A673 (cell line): Measurements from ENCODE around the gene MYLK. TPM values are rescaled to one million over a fixed set of nuclear protein-coding genes. Genes with fewer than 3 reads are reported as not detected.

Experiments
- BruUV-seq: library from RNA; stranded (reverse); fragments of 400-500 nt; replicated peaks from 2 replicates; lab custom pipeline; 2021; lab: Mats Ljungman, UMichigan
- CTCF ChIA-PET: fragments of 300-600 bp; sonication (Branson Sonifier 250); formaldehyde crosslinking; loops from one replicate; lab custom pipeline; 2022; ENCODE audit warnings: antibody characterized with exemption; lab: Charles Lee
- POLR2A ChIA-PET: fragments of 300-600 bp; sonication (Branson Sonifier 250); formaldehyde crosslinking; loops from one replicate; lab custom pipeline; 2022; ENCODE audit warnings: antibody characterized with exemption; ENCODE audit not compliant: low non-redundant PET; lab: Charles Lee
- DNase-seq: peaks from one replicate; pipeline ENCODE4 v3.0.0-alpha.2; 2015; ENCODE audit warnings: low spot score
- H3K27ac ChIP-seq: fragments of 200-600 bp; sonication (generic); 2 replicates; pipeline ENCODE4 v1.5.1; 2016; ENCODE audit warnings: mixed run types, low read depth, mild to moderate bottlenecking, mixed read lengths, antibody characterized with exemption, low read length; ENCODE audit not compliant: poor library complexity, severe bottlenecking
- H3K27me3 ChIP-seq: fragments of 200-600 bp; sonication (generic); replicated peaks from 2 replicates; pipeline ENCODE4 v1.6.1; 2017; ENCODE audit warnings: mixed run types, low read depth, mild to moderate bottlenecking, mixed read lengths, antibody characterized with exemption, low read length; ENCODE audit not compliant: insufficient read depth, poor library complexity
- H3K36me3 ChIP-seq: fragments of 200-600 bp; sonication (generic); 2 replicates; pipeline ENCODE4 v1.6.1; 2016; ENCODE audit warnings: mixed run types, mild to moderate bottlenecking, mixed read lengths, antibody characterized with exemption, low read length; ENCODE audit not compliant: insufficient read depth, poor library complexity, severe bottlenecking
- H3K4me1 ChIP-seq: fragments of 200-600 bp; sonication (generic); 2 replicates; pipeline ENCODE4 v1.6.1; 2017; ENCODE audit warnings: mixed run types, mild to moderate bottlenecking, mixed read lengths, antibody characterized with exemption, low read length; ENCODE audit not compliant: insufficient read depth, poor library complexity, severe bottlenecking
- H3K4me3 ChIP-seq: fragments of 200-600 bp; sonication (generic); 2 replicates; pipeline ENCODE4 v1.5.1; 2016; ENCODE audit warnings: low read depth, mixed run types, mild to moderate bottlenecking, mixed read lengths, low read length; ENCODE audit not compliant: poor library complexity, severe bottlenecking
- H3K9me3 ChIP-seq: fragments of 200-600 bp; sonication (generic); 2 replicates; pipeline ENCODE4 v1.6.1; 2016; ENCODE audit warnings: mixed run types, low read depth, mild to moderate bottlenecking, mixed read lengths, antibody characterized with exemption, low read length; ENCODE audit not compliant: poor library complexity, severe bottlenecking
- EZH2 ChIP-seq: fragments of 200-600 bp; sonication (generic); IDR thresholded peaks from 2 replicates; pipeline ENCODE4 v1.6.1; 2017; ENCODE audit warnings: borderline replicate concordance, low read depth, mild to moderate bottlenecking, mixed read lengths, antibody characterized with exemption, low read length; ENCODE audit not compliant: poor library complexity, severe bottlenecking
- intact Hi-C: fragments of 100-400 bp; cut with micrococcal nuclease; formaldehyde crosslinking; loops from one replicate; pipeline ENCODE4 v1.10.0; 2022; ENCODE audit not compliant: unreplicated experiment
- total RNA-seq: library from RNA; stranded (reverse); gene quantifications from 2 replicates; pipeline ENCODE4 v1.2.3, GENCODE V29; 2021
- TF ChIP-seq, protein P1 (sequence below): fragments of 300-800, 200-600 bp; sonication (generic); conservative IDR thresholded peaks from 2 replicates; pipeline ENCODE4 v1.5.1; 2017; ENCODE audit warnings: low read depth, mild to moderate bottlenecking, antibody characterized with exemption, low read length, moderate library complexity, mixed read lengths

MYLK gene
- total RNA-seq, 1 experiment from 2014 or later, result 3.9 TPM

DNA sequence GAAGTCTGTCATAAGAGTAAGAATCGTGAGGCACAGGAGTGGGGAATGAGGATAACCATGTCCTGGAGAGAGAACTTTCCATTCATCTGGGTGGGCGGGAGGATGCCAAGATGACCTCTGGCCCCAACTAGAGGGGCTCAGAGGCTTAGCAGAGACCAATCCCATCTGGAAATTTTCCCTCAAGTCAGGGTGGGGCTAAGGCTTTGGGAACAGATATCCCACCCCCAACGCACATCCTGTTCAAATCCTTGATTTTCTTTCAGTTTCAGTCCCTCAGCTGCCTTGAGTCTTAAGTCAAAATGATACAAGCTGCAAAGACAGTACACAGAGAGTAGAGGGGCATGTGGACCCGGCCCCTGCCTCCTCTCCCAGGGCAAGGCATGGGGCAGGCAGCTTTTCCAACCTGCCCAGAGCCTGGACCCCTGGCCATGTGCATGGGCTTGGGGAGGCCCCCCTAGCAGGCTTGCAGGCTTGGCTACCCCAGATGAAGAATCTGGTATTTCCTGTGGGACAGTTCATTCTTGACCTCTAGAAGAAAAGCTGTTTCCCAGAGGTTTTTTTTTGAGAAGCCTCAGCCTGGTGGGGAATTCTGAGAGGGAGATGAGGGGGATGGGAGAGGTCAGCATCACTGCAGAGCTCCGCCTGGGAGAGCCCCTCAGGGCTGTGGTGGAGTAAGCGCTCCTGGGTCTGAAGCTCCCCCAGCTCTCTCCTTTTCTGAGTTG, 189.6 kb downstream of the MYLK start:
- DNase-seq, result no peak
- intact Hi-C loops, result no loop called here
- TF ChIP-seq, protein P1, sequence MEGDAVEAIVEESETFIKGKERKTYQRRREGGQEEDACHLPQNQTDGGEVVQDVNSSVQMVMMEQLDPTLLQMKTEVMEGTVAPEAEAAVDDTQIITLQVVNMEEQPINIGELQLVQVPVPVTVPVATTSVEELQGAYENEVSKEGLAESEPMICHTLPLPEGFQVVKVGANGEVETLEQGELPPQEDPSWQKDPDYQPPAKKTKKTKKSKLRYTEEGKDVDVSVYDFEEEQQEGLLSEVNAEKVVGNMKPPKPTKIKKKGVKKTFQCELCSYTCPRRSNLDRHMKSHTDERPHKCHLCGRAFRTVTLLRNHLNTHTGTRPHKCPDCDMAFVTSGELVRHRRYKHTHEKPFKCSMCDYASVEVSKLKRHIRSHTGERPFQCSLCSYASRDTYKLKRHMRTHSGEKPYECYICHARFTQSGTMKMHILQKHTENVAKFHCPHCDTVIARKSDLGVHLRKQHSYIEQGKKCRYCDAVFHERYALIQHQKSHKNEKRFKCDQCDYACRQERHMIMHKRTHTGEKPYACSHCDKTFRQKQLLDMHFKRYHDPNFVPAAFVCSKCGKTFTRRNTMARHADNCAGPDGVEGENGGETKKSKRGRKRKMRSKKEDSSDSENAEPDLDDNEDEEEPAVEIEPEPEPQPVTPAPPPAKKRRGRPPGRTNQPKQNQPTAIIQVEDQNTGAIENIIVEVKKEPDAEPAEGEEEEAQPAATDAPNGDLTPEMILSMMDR, result no peak
- TF ChIP-seq EZH2, result no peak
- Histone ChIP-seq H3K27me3 (no peaks in the 10 kb centered on the region), H3K4me3 (no peak overlapping the region), H3K27ac (no peak overlapping the region), H3K9me3 (no peaks in the 10 kb centered on the region), H3K36me3 (no peaks in the 10 kb centered on the region), H3K4me1 (no peaks in the 10 kb centered on the region)
- POLR2A ChIA-PET, result no interaction called here
- CTCF ChIA-PET, result interaction anchor here (1.5 kb wide), 1 partner anchor 29 kb away, joined by 4 read pairs; no protein-coding TSS in a partner anchor
- BruUV-seq, result no TSS peak

DNA sequence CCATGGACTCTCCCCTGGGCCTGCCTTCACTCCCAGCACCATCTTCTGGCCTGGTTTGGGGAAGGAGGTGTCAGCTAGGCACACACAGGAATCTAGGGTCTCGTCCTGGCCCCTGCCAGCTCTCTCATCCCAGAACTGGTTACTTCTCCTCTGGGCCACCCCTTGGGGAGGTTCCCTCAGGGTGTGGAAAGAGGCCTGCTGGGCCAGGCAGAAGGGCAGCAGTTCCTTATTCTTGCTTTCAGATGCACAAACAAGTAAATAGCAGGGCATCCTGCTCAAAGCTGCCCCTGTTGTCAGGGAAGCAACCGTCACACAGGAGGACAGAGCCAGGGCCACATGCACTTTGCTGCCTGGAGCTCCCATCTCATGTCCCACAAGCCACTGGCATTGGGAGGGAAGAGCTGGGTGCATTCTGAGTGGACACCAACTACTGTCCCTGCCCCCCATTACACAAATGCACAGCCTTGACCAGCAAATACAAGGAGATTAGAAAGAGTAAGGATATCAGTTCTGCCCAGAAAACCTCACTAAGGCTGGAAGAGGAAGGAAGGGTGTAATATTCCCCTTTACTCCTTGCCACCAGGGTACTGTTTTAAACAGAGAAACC, 190.4 kb downstream of the MYLK start:
- intact Hi-C loops, result no loop called here
- CTCF ChIA-PET, result no interaction called here

DNA sequence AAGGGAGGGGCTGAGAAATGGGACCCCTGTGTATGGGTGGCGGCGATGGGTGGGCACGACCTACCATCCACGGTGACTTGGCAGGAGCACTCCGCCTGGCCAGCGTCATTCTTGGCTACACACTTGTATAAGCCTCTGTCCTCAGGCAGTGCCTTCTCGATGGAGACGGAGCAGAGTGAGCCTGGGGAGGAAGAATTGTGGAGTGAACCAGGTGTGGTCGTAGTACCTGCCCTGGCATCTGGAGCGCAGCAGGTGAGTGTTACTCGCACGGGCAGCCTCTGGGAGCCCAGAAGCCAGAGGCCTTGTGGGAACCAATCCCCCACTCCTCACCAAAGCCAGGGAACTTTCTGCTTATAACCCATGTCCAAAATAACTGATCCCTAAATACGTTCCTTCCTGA, 191.5 kb downstream of the MYLK start:
- no peak for DNase-seq
- H3K27me3 ChIP-seq, result no peaks in the 10 kb centered on the region
- no peaks in the 10 kb centered on the region for H3K36me3 ChIP-seq
- no TSS peak for BruUV-seq
- intact Hi-C loops, result no loop called here
- ChIA-PET POLR2A (no interaction called here), CTCF (no interaction called here)
- no peak overlapping the region for H3K4me3 ChIP-seq
- H3K4me1 ChIP-seq, result no peaks in the 10 kb centered on the region
- no peak overlapping the region for H3K27ac ChIP-seq
- no peaks in the 10 kb centered on the region for H3K9me3 ChIP-seq
- no peak for TF ChIP-seq EZH2
- TF ChIP-seq, protein P1, result no peak

More for the DNA sequence above, 190.4 kb downstream of the MYLK start:
- no peaks in the 10 kb centered on the region for H3K9me3 ChIP-seq
- no peak overlapping the region for H3K4me3 ChIP-seq
- H3K27me3 ChIP-seq, result no peaks in the 10 kb centered on the region
- TF ChIP-seq EZH2, result no peak
- TF ChIP-seq, protein P1, result no peak
- no peaks in the 10 kb centered on the region for H3K36me3 ChIP-seq
- POLR2A ChIA-PET, result no interaction called here
- H3K27ac ChIP-seq, result no peak overlapping the region
- no peak for DNase-seq
- no TSS peak for BruUV-seq
- no peaks in the 10 kb centered on the region for H3K4me1 ChIP-seq
